CD4-positive, alpha-beta T cell treated with Interleukin-4 for 4 hours (primary cell): ENCODE data around the gene PNMT.

ENCODE experiments used
- DNase-seq: peaks from one replicate; pipeline ENCODE4 v3.0.0-alpha.2; 2020

PNMT gene

GRCh38 chr17:39658346-39658745, 9.9 kb upstream of the PNMT start:
- no peak for DNase-seq

GRCh38 chr17:39658760-39659159, 9.5 kb upstream of the PNMT start:
- DNase-seq, result no peak

- no peak for DNase-seq
Observed at GRCh38 chr17:39659279-39660010, 8.8 kb upstream of the PNMT start.

GRCh38 chr17:39660011-39660360, 8.3 kb upstream of the PNMT start:
- DNase-seq, result no peak

GRCh38 chr17:39660397-39661385, 7.6 kb upstream of the PNMT start:
- no peak for DNase-seq

- no peak for DNase-seq
Observed at GRCh38 chr17:39661744-39662541, 6.3 kb upstream of the PNMT start.

GRCh38 chr17:39662551-39663339, 5.5 kb upstream of the PNMT start:
- DNase-seq, result no peak

GRCh38 chr17:39663340-39663687, 4.9 kb upstream of the PNMT start:
- DNase-seq, result no peak

GRCh38 chr17:39663688-39664580, 4.3 kb upstream of the PNMT start:
- DNase-seq, result no peak

- DNase-seq, result no peak
Observed at GRCh38 chr17:39664581-39665561, 3.4 kb upstream of the PNMT start, which contains the start of gene TCAP. Gene TCAP, plus strand, starts transcription at chr17:39665349. Its CDS starts 11 bp downstream, at chr17:39665360.

GRCh38 chr17:39665642-39666224, 2.5 kb upstream of the PNMT start:
- no peak for DNase-seq

GRCh38 chr17:39666231-39666600, 2.0 kb upstream of the PNMT start:
- no peak for DNase-seq

GRCh38 chr17:39666601-39667261, 1.5 kb upstream of the PNMT start:
- DNase-seq, result no peak

GRCh38 chr17:39667262-39667944, 850 bp upstream of the PNMT start:
- DNase-seq, result no peak

- no peak for DNase-seq
Observed at GRCh38 chr17:39669897-39670735, 1.9 kb downstream of the PNMT start.

- DNase-seq, result no peak
Observed at GRCh38 chr17:39670746-39671145, 2.5 kb downstream of the PNMT start.
